ENCODE measurements around the gene CFAP46. TPM values are rescaled to one million over a fixed set of nuclear protein-coding genes. Genes with fewer than 3 reads are reported as not detected.

The CFAP46 gene
- total RNA-seq, 4 donors from 2014 or later, result 0.19 to 0.92 (median 0.54) TPM

- 60 to 81% methylated on average over 10 to 17 of the region's 28 CpGs for WGBS, 2 donors
- no peaks in the 10 kb centered on the region for H3K9me3 ChIP-seq
- no peak overlapping the region for H3K4me3 ChIP-seq
- intact Hi-C loops (cut with DNase I), result loop anchor here (10.0 kb wide), 1 partner anchor 184 kb away; no protein-coding TSS in a partner anchor
- DNase-seq, result no peak
- H3K27ac ChIP-seq, result no peak overlapping the region
- no peaks in the 10 kb centered on the region for H3K36me3 ChIP-seq
- peaks cover 11 to 15% (median 12%) of the 10 kb centered on the region in 3 donors for H3K4me1 ChIP-seq
- H3K27me3 ChIP-seq, result peaks cover 7 to 86% (median 9%) of the 10 kb centered on the region in 4 donors
- TF ChIP-seq POLR2A (IDR thresholded peaks at IDR 0.05) (no peak), CTCF (IDR thresholded peaks at IDR 0.05) (no peak)
Observed at GRCh38 chr10:132940791-132941465, 1.4 kb downstream of the CFAP46 start.

GRCh38 chr10:132939957-132940790 is 2.2 kb downstream of the CFAP46 start:
- WGBS, 2 donors, result 40 to 50% methylated on average over 18 to 21 of the region's 24 CpGs
- no peak overlapping the region for H3K27ac ChIP-seq
- H3K4me3 ChIP-seq, result no peak overlapping the region
- H3K9me3 ChIP-seq, result no peaks in the 10 kb centered on the region
- no peaks in the 10 kb centered on the region for H3K36me3 ChIP-seq
- TF ChIP-seq CTCF (IDR thresholded peaks at IDR 0.05), result peak; percentile 27 to 80 (median 62)
- TF ChIP-seq POLR2A (IDR thresholded peaks at IDR 0.05), result no peak
- intact Hi-C loops (cut with DNase I), result loop anchor here (10.0 kb wide), 1 partner anchor 185 kb away; no protein-coding TSS in a partner anchor
- H3K4me1 ChIP-seq, result peaks cover 11 to 15% (median 12%) of the 10 kb centered on the region in 3 donors
- peaks cover 7 to 78% (median 9%) of the 10 kb centered on the region in 4 donors for H3K27me3 ChIP-seq
- DNase-seq, result no peak

- Histone ChIP-seq H3K9me3 (no peaks in the 10 kb centered on the region), H3K27me3 (peaks cover 7 to 71% (median 9%) of the 10 kb centered on the region in 4 donors), H3K4me1 (peaks cover 11 to 15% (median 12%) of the 10 kb centered on the region in 3 donors), H3K27ac (no peak overlapping the region), H3K36me3 (no peaks in the 10 kb centered on the region), H3K4me3 (no peak overlapping the region)
- TF ChIP-seq CTCF (IDR thresholded peaks at IDR 0.05) (no peak), POLR2A (IDR thresholded peaks at IDR 0.05) (no peak)
- intact Hi-C loops (cut with DNase I), result no loop called here
- WGBS, 2 donors, result 84 to 92% methylated on average over 2 to 9 of the region's 15 CpGs
- DNase-seq, result no peak
Observed at GRCh38 chr10:132939378-132939955, 2.9 kb downstream of the CFAP46 start.

GRCh38 chr10:132938472-132939339 is 3.7 kb downstream of the CFAP46 start:
- H3K4me1 ChIP-seq, result peaks cover 11 to 15% (median 12%) of the 10 kb centered on the region in 3 donors
- no peak overlapping the region for H3K27ac ChIP-seq
- no peak overlapping the region for H3K4me3 ChIP-seq
- peaks cover 7 to 63% (median 9%) of the 10 kb centered on the region in 4 donors for H3K27me3 ChIP-seq
- DNase-seq, result no peak
- intact Hi-C loops (cut with DNase I), result no loop called here
- 54 to 89% methylated on average over 1 to 9 of the region's 27 CpGs for WGBS, 2 donors
- H3K36me3 ChIP-seq, result no peaks in the 10 kb centered on the region
- TF ChIP-seq CTCF (IDR thresholded peaks at IDR 0.05) (peak in 1 of 6 experiments; percentile 32), POLR2A (IDR thresholded peaks at IDR 0.05) (no peak)
- no peaks in the 10 kb centered on the region for H3K9me3 ChIP-seq

All from esophagus squamous epithelium (tissue), 5 donors.